Mesendoderm (in vitro differentiated cells): ENCODE data around the gene RBM12.

Experiments
- DNase-seq: peaks from one replicate; pipeline ENCODE4 v3.0.0; 2013
- H2AK5ac ChIP-seq: 2 replicates; pipeline ENCODE4 v1.6.1; 2013; ENCODE audit warnings: low read length, inconsistent platforms
- H2BK120ac ChIP-seq: 2 replicates; pipeline ENCODE4 v1.6.1; 2013; ENCODE audit warnings: low read depth, mild to moderate bottlenecking, low read length, moderate library complexity, mixed read lengths
- H2BK15ac ChIP-seq: replicated peaks from 2 replicates; pipeline ENCODE4 v1.6.1; 2013; ENCODE audit warnings: low read depth, mild to moderate bottlenecking, moderate library complexity
- H2BK5ac ChIP-seq: 2 replicates; pipeline ENCODE4 v1.6.1; 2013; ENCODE audit warnings: low read length, inconsistent platforms
- H3K18ac ChIP-seq: 2 replicates; pipeline ENCODE4 v1.6.1; 2013; ENCODE audit warnings: mild to moderate bottlenecking, low read length, mixed read lengths
- H3K23ac ChIP-seq: one replicate; pipeline ENCODE4 v1.6.1; 2013; ENCODE audit warnings: low read length
- H3K27ac ChIP-seq: 2 replicates; pipeline ENCODE4 v1.5.1; 2013; ENCODE audit warnings: low read depth, mild to moderate bottlenecking, inconsistent platforms, low read length, moderate library complexity
- H3K27me3 ChIP-seq: 2 replicates; pipeline ENCODE4 v1.6.1; 2013; ENCODE audit warnings: low read length, control low read depth, mild to moderate bottlenecking, inconsistent platforms; ENCODE audit not compliant: insufficient read depth, poor library complexity
- H3K36me3 ChIP-seq: 2 replicates; pipeline ENCODE4 v1.6.1; 2013; ENCODE audit warnings: low read length, inconsistent platforms; ENCODE audit not compliant: control insufficient read depth, insufficient read depth
- H3K4ac ChIP-seq: one replicate; pipeline ENCODE4 v1.6.1; 2013; ENCODE audit warnings: low read depth, mild to moderate bottlenecking, low read length, moderate library complexity
- H3K4me1 ChIP-seq: 2 replicates; pipeline ENCODE4 v1.6.1; 2013; ENCODE audit warnings: low read depth, low read length, inconsistent platforms; ENCODE audit not compliant: control insufficient read depth
- H3K4me2 ChIP-seq: 2 replicates; pipeline ENCODE4 v1.6.1; 2013; ENCODE audit warnings: low read length
- H3K4me3 ChIP-seq: 2 replicates; pipeline ENCODE4 v1.5.1; 2013; ENCODE audit warnings: mild to moderate bottlenecking, low read length
- H3K56ac ChIP-seq: one replicate; pipeline ENCODE4 v1.6.1; 2013; ENCODE audit warnings: low read length
- H3K79me1 ChIP-seq: 2 replicates; pipeline ENCODE4 v1.6.1; 2013; ENCODE audit warnings: low read length, inconsistent platforms
- H3K79me2 ChIP-seq: 2 replicates; pipeline ENCODE4 v1.6.1; 2013; ENCODE audit warnings: mild to moderate bottlenecking, low read length; ENCODE audit not compliant: control insufficient read depth, insufficient read depth
- H3K9ac ChIP-seq: 2 replicates; pipeline ENCODE4 v1.6.1; 2013; ENCODE audit warnings: low read length, inconsistent platforms
- H4K5ac ChIP-seq: one replicate; pipeline ENCODE4 v1.6.1; 2013; ENCODE audit warnings: low read length
- H4K8ac ChIP-seq: one replicate; pipeline ENCODE4 v1.6.1; 2013; ENCODE audit warnings: low read depth, mild to moderate bottlenecking, control low read depth, low read length, moderate library complexity
- WGBS: extraction: QIAGEN DNeasy Blood & Tissue Kit; methylation state at CpG from one replicate; pipeline ENCODE4 v1.1.7; 2013; ENCODE audit warnings: low lambda C conversion rate, missing lambda C conversion rate; ENCODE audit not compliant: insufficient coverage; ENCODE audit errors: extremely low coverage; 5-methylcytosine and 5-hydroxymethylcytosine counted together

Gene RBM12

GRCh38 chr20:35620818-35621559 is 43.7 kb downstream of the RBM12 start:
- no peak overlapping the region for H3K56ac ChIP-seq
- H3K4me3 ChIP-seq: no peak overlapping the region
- no peaks in the 10 kb centered on the region for H3K79me2 ChIP-seq
- no peak overlapping the region for H3K9ac ChIP-seq
- no peak overlapping the region for H4K8ac ChIP-seq
- no peak overlapping the region for H3K18ac ChIP-seq
- peaks cover 5% of the 10 kb centered on the region for H3K4me1 ChIP-seq
- no peak overlapping the region for H2AK5ac ChIP-seq
- WGBS: no CpG with 5 or more reads among the region's 11 CpGs
- H2BK15ac ChIP-seq: no peak overlapping the region
- no peak overlapping the region for H4K5ac ChIP-seq
- no peak overlapping the region for H3K27ac ChIP-seq
- no peak overlapping the region for H3K23ac ChIP-seq
- no peak overlapping the region for H3K4ac ChIP-seq
- DNase-seq: no peak
- H3K36me3 ChIP-seq: peaks cover 7% of the 10 kb centered on the region
- no peaks in the 10 kb centered on the region for H3K79me1 ChIP-seq
- H3K27me3 ChIP-seq: no peaks in the 10 kb centered on the region
- H3K4me2 ChIP-seq: no peak overlapping the region
- no peak overlapping the region for H2BK120ac ChIP-seq
- H2BK5ac ChIP-seq: no peak overlapping the region

- Histone ChIP-seq H4K8ac (no peak overlapping the region), H3K4ac (no peak overlapping the region), H3K23ac (no peak overlapping the region), H3K9ac (peak overlapping the region; percentile 68), H2BK5ac (no peak overlapping the region), H3K27ac (no peak overlapping the region), H2BK120ac (no peak overlapping the region), H3K4me3 (peak overlapping the region; percentile 52), H2BK15ac (no peak overlapping the region), H2AK5ac (no peak overlapping the region), H3K4me1 (peaks cover 5% of the 10 kb centered on the region), H3K27me3 (no peaks in the 10 kb centered on the region), H3K56ac (peak overlapping the region; percentile 87), H3K79me2 (no peaks in the 10 kb centered on the region), H3K79me1 (no peaks in the 10 kb centered on the region), H3K4me2 (peak overlapping the region; percentile 73), H3K18ac (no peak overlapping the region), H3K36me3 (peaks cover 3% of the 10 kb centered on the region), H4K5ac (no peak overlapping the region)
- no CpG with 5 or more reads among the region's 49 CpGs for WGBS
- DNase-seq: peak; percentile 97
Observed at GRCh38 chr20:35619196-35620095, 45.3 kb downstream of the RBM12 start.

- no peak overlapping the region for H3K23ac ChIP-seq
- H4K5ac ChIP-seq: no peak overlapping the region
- H3K79me1 ChIP-seq: no peaks in the 10 kb centered on the region
- no peaks in the 10 kb centered on the region for H3K27me3 ChIP-seq
- DNase-seq: no peak
- H3K4ac ChIP-seq: no peak overlapping the region
- peaks cover 3% of the 10 kb centered on the region for H3K36me3 ChIP-seq
- peak overlapping the region; percentile 68 for H3K4me2 ChIP-seq
- H3K27ac ChIP-seq: no peak overlapping the region
- H4K8ac ChIP-seq: no peak overlapping the region
- peak overlapping the region; percentile 61 for H3K56ac ChIP-seq
- no peak overlapping the region for H3K18ac ChIP-seq
- H3K4me1 ChIP-seq: peaks cover 5% of the 10 kb centered on the region
- peak overlapping the region; percentile 4 for H3K4me3 ChIP-seq
- H2BK120ac ChIP-seq: no peak overlapping the region
- H2BK5ac ChIP-seq: no peak overlapping the region
- no peak overlapping the region for H2AK5ac ChIP-seq
- no peaks in the 10 kb centered on the region for H3K79me2 ChIP-seq
- WGBS: no CpG with 5 or more reads among the region's 35 CpGs
- H2BK15ac ChIP-seq: no peak overlapping the region
- peak overlapping the region; percentile 63 for H3K9ac ChIP-seq
Observed at GRCh38 chr20:35618263-35619131, 46.2 kb downstream of the RBM12 start.

- H3K18ac ChIP-seq: peak overlapping the region; percentile 2
Observed at GRCh38 chr20:35617397-35618262, 47.1 kb downstream of the RBM12 start.

More at GRCh38 chr20:35617397-35618262, 47.1 kb downstream of the RBM12 start:
- no peak overlapping the region for H3K23ac ChIP-seq
- H4K5ac ChIP-seq: no peak overlapping the region
- peak overlapping the region; percentile 71 for H3K56ac ChIP-seq
- H4K8ac ChIP-seq: no peak overlapping the region
- no CpG with 5 or more reads among the region's 22 CpGs for WGBS
- no peak overlapping the region for H3K27ac ChIP-seq
- no peak overlapping the region for H2BK120ac ChIP-seq
- no peak overlapping the region for H3K4me3 ChIP-seq
- peak overlapping the region; percentile 27 for H2AK5ac ChIP-seq
- H3K79me1 ChIP-seq: no peaks in the 10 kb centered on the region
- H3K4ac ChIP-seq: no peak overlapping the region
- no peaks in the 10 kb centered on the region for H3K79me2 ChIP-seq
- no peak overlapping the region for H2BK15ac ChIP-seq
- H3K9ac ChIP-seq: peak overlapping the region; percentile 45
- peak overlapping the region; percentile 35 for H3K4me2 ChIP-seq
- peak; percentile 86 for DNase-seq
- H2BK5ac ChIP-seq: no peak overlapping the region
- H3K36me3 ChIP-seq: peaks cover 3% of the 10 kb centered on the region
- no peaks in the 10 kb centered on the region for H3K27me3 ChIP-seq
- H3K4me1 ChIP-seq: peaks cover 5% of the 10 kb centered on the region
